GM18868 (cell line): ENCODE results near the gene MUC4.

Experiments used
- ATAC-seq: cut with Tn5 transposase; IDR thresholded peaks from one replicate; pipeline ENCODE4 v1.9.1; 2021; ENCODE audit warnings: mild to moderate bottlenecking, moderate library complexity; ENCODE audit not compliant: unreplicated experiment

The MUC4 gene, protein sequence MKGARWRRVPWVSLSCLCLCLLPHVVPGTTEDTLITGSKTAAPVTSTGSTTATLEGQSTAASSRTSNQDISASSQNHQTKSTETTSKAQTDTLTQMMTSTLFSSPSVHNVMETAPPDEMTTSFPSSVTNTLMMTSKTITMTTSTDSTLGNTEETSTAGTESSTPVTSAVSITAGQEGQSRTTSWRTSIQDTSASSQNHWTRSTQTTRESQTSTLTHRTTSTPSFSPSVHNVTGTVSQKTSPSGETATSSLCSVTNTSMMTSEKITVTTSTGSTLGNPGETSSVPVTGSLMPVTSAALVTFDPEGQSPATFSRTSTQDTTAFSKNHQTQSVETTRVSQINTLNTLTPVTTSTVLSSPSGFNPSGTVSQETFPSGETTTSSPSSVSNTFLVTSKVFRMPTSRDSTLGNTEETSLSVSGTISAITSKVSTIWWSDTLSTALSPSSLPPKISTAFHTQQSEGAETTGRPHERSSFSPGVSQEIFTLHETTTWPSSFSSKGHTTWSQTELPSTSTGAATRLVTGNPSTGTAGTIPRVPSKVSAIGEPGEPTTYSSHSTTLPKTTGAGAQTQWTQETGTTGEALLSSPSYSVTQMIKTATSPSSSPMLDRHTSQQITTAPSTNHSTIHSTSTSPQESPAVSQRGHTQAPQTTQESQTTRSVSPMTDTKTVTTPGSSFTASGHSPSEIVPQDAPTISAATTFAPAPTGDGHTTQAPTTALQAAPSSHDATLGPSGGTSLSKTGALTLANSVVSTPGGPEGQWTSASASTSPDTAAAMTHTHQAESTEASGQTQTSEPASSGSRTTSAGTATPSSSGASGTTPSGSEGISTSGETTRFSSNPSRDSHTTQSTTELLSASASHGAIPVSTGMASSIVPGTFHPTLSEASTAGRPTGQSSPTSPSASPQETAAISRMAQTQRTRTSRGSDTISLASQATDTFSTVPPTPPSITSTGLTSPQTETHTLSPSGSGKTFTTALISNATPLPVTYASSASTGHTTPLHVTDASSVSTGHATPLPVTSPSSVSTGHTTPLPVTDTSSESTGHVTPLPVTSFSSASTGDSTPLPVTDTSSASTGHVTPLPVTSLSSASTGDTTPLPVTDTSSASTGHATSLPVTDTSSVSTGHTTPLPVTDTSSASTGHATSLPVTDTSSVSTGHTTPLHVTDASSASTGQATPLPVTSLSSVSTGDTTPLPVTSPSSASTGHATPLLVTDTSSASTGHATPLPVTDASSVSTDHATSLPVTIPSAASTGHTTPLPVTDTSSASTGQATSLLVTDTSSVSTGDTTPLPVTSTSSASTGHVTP (N-terminal part only)

DNA sequence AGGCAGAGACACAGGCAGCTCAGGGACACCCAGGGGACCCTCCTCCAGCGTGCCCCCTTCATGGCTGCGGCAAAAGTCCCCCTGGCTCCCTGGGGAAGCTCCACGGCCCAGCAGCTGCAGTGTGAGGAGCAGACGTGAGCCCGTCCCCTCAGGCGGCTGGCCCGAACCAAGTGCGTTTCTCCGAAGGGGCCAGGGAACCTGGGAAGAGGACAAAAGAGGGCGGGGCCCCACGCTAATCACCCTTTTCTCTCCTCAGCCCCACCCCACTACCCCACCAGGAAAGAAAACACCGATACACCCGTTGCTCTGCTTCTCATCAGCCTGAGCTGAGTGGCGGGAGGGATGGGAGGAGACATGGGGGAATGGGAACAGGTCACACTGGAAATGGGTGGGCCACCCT, at the start of gene MUC4:
Gene MUC4 (minus strand): TSS at position 174 of the 400 bp plus-strand sequence. CDS start 112 bp downstream, at position 62.
- no peak for ATAC-seq

DNA sequence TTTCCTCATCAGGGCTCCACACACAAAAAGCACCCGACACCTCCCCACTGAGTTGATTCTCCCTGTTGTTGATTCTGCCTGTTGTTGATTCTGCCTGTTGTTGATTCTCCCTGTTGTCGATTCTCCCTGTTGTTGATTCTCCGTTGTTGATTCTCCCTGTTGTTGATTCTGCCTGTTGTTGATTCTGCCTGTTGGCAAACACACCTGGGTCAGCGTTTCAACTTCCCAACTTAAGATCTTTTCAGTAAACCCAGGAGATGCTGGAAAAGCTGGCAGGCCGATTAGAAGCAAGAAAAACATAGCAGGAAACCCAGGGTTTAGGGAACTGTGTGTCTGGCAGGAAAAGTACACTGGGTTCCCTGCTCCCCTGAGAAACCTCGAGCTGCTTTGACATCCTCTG, 48.7 kb upstream of the MUC4 start:
- ATAC-seq = no peak

DNA sequence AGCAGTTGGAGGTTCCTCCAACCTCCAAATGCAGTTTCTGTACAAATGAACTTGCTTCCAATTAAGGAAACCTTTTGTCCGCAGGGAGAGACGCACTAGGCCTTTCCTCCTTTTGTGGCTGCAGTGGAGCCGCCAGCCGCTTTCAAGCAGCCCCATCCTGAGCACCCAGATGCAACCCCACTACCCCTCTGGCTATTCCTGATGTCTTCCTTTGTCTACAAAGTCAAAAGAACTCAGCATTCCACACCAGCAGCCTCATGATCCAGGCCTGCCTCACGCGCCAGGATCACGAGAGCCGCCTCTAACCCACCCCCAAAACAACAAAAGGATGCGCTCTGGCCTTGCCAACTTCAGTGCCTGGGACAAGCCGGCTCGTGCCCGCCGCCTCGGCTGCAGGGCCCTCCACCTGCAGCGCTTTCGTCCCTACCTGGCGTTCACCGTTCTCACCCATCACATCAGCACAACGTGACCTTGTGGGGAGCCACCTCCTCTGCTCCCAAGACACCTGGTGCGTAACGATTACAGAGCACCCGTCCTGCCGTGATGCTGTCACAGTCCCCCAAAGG, 48.2 kb upstream of the MUC4 start:
- no peak for ATAC-seq

DNA sequence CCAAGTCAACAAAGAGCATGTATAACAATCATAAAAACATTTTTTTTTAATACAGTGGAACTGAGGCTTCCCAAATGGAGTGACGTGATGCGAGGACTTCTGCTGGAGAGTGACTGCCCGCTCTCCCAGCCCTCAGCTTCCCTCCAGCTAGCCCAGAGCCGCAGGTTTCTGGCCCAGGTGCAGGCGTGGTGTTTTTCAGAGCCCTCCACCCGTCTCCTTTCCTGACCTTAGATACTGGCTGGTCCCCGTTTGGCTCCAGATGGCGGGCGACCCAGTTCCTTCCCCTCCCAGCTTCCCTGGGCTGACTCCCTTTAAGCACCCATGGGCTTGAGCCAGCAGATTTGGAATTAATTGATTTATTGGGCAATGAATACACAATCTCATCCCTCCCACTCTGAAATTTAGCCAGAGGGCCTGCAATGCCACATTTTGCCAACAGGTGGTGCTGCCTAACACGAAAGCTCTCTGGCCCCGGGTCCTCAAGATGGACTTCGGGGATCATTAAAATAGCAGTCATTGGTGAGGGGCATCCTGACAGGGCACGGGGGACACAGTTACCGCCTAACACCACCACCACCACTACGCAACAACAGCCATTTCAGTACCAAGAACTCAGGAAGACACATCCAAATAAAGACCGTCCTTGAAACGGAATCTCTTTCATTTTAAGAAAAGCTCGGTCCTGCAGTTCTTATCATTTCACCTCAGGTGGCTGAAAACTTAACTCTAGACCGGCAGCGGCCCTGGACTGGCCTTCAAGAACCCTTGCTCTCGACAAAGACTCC, 47.5 kb upstream of the MUC4 start:
- no peak for ATAC-seq

DNA sequence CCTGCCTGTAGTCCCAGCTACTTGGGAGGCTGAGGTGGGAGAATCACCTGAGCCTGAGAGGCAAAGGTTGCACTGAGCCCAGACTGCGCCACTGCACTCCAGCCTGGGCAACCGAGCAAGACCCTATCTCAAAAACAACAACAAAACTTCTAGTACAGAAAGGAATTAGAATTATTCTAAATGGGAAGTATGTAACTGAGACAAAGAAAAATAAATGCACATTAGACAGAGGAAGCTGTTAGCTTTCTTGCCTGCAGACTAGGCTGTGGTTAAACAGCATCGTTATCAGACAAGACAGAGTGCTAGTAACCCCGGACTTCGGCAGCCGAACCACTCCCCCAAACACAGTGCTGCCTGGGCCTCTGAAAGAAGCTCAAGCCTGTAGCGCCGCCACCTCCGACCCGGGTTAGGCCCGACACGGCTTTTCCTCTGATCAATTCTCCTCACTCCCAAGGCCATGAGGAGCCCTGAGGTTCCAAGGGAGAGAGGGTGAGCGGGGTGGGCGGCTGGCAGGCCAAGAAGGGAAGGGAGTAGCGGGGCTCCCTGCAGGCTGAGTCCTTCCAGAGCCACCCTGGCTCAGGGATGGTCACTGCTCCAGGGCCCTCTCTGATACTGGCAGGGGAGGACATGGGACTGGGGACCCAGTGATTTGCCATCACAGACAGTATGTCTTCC, 44.8 kb upstream of the MUC4 start:
- no peak for ATAC-seq

DNA sequence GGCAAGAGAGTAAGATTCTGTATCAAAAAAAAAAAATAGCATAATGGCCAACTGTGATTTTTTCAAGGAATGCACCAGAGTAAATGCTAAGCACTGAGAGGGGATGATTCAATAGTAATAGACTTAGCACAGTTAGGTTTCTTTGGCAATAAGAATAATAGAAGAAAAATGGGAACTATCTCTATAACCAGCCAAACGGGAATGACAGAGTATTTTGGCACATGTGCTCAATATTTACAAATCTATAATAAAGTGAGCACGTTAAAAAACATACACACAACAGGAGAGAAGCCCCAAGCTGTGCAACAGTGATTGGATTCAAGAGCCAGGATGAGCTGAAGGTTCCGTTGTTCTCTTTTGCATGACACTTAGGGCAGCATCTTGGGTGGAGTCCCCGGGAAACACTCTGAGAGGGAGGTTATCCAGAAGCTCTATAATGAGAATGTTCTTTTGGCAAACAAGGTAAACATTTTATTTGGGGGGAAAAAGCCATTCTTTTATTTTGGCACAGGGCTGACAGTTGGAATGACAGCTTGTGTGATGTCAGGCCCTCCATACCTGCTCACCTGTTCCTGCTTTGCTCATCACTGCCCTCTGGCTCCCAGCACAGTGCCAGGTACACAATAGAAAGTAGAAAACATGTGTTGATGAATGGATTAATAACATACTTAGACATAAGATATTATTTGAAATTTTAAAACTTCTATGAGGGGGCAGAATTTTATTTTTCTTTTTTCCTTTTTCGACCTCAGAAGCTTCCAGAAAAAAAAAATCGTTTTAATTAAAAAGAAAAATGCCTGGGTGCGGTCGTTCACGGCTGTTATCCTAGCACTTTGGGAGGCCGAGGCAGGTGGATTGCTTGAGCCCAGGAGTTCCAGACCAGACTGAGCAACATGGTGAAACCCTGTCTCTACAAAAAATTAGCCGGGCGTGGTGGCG, 44.0 kb upstream of the MUC4 start:
- no peak for ATAC-seq

DNA sequence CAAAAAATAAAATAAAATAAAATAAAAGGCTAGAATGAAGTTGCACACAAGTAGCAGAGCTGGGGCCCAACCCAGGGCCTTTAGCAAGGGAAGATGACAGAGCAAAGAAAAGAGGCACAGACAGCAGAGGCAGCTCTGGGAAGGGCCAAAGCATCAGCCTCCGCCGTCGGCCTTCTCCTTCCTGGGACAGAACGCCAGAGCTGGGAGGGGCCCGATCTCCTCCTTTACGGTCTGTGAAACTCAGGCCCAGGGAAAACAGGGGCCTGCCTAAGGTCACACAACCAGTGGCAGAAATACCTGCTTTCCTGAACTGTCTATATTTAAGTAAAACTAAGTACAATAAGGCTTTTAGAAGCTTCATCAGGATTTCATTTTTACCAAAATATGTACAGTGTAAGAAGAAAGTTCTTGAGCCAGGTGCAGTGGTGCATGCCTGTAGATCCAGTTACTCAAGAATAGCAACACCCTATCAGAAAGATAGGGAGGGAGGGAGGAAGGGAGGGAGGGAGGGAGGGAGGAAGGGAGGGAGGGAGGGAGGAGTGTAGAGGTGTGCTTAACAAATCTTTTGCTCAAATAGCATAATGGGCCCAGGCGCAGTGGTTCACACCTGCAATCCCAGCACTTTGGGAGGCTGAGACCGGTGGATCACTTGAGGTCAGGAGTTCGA, 43.0 kb upstream of the MUC4 start:
- ATAC-seq = no peak

DNA sequence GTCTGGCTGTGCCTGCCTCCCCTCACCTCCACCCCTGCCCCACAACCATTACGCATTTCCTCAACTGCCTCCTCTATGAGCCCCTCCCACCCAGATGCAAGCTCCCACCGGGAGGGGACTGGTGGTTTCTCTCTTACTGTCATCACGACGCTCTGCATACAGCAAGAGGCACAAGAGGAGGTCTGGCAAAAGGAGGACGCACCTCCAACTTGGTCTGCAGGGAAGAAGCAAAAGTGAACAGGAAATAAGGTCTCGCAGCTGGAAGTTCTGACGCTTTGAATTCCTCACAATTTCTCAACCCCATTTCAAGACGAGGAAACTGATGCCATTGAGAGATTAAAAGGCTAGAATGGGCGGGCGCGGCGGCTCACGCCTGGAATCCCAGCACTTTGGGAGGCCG, 42.3 kb upstream of the MUC4 start:
- ATAC-seq = no peak

DNA sequence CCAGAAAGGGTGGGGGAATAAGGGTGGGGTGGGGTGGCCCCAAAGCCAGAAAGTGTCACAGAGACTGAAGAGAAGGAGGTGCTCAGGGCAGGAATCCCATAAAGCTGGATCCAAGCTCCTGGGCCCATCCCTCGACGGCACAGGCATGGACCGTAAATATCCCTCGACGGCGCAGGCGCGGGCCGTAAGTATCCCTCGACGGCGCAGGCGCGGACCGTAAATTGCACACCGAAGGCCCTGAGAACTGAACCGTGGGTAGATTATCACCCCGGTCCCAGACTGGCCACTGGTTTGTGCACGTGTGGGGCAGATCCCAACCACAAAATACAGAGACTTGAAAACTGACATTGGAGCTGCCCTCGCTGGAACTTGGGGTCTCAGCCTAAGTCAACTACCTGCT, 41.3 kb upstream of the MUC4 start:
- ATAC-seq = no peak

DNA sequence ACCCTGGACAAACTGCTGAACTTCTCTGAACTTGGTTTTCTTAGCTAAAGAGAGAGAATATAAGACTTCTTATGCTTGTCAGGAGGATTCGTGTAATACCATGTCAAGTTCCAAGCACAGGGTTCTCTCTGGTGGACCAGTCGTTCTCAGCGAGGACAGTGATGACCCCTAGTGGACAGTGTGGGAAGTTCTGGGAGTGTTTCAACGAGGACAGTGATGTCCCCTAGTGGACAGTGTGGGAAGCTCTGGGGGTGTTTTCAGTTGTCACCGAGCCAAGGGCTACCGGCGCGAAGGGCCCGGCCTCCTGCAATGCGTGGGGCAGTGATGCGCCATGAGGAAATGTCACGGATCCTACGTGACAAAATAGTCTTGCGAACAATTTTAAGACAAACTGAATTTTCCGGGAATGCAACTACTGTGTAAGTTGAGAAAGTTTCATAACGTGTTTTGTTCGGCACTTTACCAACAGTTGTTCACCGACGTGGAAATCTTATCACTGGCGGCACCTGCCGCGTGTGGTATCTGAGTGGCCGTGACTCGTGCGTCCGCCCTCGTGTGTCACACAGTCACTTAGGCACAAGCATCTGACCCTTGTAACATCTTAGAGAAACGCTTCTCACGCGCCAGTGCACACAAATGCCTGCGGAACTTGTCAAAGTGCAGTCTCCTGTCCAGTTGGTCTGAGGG, 39.3 kb upstream of the MUC4 start:
- peak; percentile 86 for ATAC-seq

DNA sequence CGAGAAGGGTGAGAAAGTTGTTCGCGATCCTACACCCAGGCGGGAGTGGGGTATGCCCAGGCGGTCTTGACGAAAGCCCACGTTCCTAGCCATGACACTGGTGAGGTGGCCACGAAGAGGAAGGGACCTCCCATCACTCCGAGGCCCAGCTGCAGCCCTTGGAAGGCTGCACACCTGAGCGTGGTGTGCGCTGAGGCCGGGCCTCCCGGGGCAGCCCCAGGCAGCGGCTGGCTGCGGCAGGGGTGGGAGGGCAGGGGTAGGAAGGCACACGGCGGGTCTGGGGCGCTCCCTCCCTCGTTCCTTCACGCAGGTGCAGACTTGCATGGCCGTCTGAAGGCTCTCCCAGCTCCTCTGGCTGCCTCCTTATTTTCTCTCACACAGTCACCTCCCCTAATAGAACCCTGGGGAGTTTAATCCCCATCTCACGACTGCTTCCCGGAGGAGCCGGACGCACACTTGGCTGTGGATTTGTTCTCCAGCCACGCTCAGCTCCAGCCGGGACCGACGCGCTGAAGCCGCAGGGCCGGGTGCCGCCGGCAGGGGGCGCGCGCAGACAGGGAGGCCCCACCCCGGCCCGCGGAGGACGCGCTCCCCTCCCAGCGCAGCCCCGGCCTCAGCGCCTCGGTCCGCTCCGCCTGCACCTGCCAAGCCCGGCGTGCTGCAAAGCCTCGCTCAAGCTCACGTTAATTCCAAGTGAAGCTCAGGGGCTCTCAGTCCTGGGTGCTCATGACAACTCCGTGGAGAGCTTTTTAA, 37.8 kb upstream of the MUC4 start:
- no peak for ATAC-seq

DNA sequence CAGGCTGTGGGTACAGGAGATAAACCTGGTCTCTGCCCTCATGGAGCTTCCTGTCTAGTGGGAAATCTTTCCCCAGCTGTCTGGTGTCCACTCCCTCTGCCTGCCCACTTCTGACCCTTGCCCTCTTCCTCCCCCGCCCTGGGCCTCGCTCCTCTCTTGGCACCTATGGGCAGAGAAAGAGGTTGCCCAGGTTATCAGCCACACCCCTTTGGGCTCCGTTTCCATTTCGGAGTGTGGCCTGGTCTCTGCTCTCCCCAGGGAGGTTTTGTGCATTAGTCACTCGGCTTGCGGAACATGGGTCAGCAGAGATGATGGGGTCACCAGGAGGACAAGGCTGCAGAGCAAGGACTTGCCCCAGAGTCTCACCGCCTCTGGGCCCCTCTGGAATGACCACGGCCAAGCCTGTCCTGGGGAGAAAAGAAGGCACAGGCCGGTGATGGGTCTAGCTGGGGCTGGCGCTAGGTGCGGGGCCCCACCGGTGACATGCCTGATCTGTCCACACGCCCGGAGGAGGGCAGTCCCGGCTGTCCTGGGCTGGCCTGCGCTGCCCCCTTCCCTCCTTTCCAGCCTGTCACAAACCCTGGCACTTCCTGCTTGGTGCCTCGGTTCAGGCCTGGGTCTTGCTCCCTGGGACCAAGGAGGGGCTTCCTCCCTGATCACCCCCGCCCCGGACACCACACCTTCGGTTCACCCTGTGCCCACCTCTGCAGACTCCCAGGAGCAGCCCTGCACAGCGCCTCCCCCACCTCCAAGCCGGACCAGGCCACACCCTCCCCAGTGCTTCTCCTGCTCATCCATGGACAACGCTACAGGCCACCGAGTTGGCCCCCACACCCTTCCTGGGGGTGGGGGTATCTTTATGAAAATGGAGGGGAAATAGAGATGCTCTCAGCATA, 35.6 kb upstream of the MUC4 start:
- ATAC-seq = no peak

DNA sequence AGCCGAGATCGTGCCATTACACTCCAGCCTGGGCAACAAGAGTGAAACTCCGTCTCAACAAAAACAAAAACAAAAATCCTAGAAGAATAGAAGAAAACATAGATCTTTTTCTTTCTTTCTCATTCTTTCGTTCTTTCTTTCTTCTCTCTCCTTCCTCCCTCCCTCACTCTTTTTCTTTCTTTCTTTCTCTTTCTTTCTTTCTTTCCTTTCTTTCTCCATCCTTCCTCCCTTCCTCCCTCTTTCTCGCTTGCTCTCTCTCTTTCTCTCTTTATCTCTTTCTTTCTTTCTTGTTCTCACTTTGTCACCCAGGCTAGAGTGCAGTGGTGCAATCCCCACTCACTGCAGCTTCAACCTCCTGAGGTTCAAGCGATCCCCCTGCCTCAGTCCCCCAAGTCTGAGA, 33.8 kb upstream of the MUC4 start:
- ATAC-seq = no peak

DNA sequence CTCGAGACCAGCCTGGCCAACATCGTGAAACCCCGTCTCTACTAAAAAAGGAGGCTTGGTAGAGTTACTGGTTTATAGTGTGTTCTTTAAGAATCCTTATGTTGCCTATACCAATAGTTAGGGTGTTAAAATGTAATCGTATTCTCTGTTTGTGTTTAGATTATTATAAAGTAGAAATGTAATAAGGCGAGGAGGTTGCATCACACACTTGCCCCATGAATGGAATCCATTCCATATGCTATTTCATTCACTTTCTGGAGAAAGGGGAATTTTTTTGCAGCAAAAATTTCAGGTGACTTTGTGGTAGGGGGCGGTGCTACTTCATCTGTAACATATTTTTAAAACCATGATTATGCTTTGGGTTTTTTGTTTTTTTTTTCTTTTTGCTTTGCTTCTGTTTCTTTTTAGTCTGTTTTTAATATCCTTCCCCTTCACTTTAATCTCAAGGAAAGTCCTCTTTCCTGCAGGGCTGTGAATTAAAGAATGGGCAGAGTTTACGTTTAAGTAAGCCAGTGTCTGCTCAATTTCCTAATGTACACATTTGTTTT, 33.0 kb upstream of the MUC4 start:
- no peak for ATAC-seq

DNA sequence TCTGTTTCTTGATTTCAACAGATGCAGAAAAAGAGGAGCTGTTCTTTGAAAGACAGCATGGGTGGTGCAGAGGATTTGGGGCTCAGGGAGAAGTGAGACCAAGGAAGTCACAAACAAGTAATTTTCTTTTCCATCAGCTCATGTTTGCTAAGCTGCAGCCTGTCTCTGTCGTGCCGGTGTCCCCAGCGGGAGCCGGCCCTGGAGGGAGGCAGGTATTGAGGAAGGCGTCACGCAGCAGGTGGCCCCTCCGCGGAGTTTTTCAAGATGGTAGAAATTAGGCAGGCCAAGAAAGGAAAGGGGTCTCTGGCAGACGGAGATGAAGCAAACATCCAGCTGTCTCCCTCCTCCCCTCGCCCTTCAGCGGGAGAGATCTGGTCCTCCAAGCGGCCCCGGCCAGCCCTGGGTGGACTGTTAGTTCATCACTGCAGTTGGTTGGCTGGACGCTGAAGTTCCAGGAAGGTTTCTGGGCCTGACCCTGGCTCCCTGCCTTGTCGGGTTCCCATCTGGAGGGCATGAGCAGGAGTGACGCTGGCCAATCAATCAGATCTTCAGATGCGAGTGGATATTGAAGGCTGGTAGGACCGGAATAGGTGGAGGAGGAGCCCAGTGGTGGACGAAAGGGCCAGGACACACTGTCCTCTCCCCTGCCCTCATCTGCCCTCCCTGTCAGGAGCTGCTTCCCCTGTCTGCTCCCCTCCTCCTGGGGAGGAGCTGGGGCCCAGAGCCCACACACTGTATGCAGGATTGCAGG, 27.7 kb upstream of the MUC4 start:
- ATAC-seq = no peak
